T-cell (primary cell): ENCODE data around the gene MCM7. TPM values are rescaled to one million over a fixed set of nuclear protein-coding genes. Genes with fewer than 3 reads are reported as not detected.

Experiments used
- ATAC-seq, 4 experiments: fragments of 200-7000 bp in 3 of 4; fragments of 150-1000 bp in 1 of 4; cut with Tn5 transposase; replicated peaks in 1 of 4; 1 replicate in 3 of 4; 2 replicates in 1 of 4; pipeline ENCODE4 v1.10.0; 2021; ENCODE audit warnings: moderate library complexity in 3 of 4, mild to moderate bottlenecking in 2 of 4, moderate number of reproducible peaks in 1 of 4
- CTCF ChIA-PET, 2 donors: fragments of 300-600 bp; sonication (Branson Sonifier 250); formaldehyde crosslinking; loops; one replicate each; lab custom pipeline; 2022; ENCODE audit warnings: antibody characterized with exemption in 2 of 2; lab: Charles Lee
- POLR2A ChIA-PET, 2 donors: fragments of 300-600 bp; sonication (Branson Sonifier 250); formaldehyde crosslinking; loops; one replicate each; lab custom pipeline; 2022; ENCODE audit warnings: antibody characterized with exemption in 2 of 2; lab: Charles Lee
- DNase-seq, 35 experiments: peaks; one replicate each; pipeline versions ENCODE4 v3.0.0 to v3.0.0-alpha.2; 2013 to 2023
- H3K27ac ChIP-seq: one replicate; pipeline ENCODE4 v1.5.1; 2013; ENCODE audit warnings: low read length
- H3K27me3 ChIP-seq, 2 experiments: replicated peaks in 1 of 2; 1 replicate in 1 of 2; 2 replicates in 1 of 2; pipeline versions ENCODE4 v1.6.1 to v1.7.0; 2013; ENCODE audit warnings: low read length in 1 of 2, mixed read lengths in 1 of 2; ENCODE audit not compliant: control insufficient read depth in 2 of 2, insufficient read depth in 2 of 2; ENCODE audit errors: extremely low read depth in 1 of 2
- H3K36me3 ChIP-seq, 2 donors: 1 replicate in 1 of 2; 2 replicates in 1 of 2; pipeline versions ENCODE4 v1.6.1 to v1.7.0; 2013; ENCODE audit warnings: low read length in 1 of 2; ENCODE audit not compliant: control insufficient read depth in 2 of 2, insufficient read depth in 1 of 2; ENCODE audit errors: extremely low read depth in 1 of 2
- H3K4me1 ChIP-seq, 2 experiments: 1 replicate in 1 of 2; 2 replicates in 1 of 2; pipeline versions ENCODE4 v1.6.1 to v1.7.0; 2013; ENCODE audit warnings: low read length in 2 of 2, mixed read lengths in 1 of 2; ENCODE audit not compliant: insufficient read depth in 2 of 2, control insufficient read depth in 1 of 2; ENCODE audit errors: extremely low read depth in 1 of 2
- H3K4me3 ChIP-seq, 2 donors: 1 replicate in 1 of 2; 2 replicates in 1 of 2; pipeline versions ENCODE4 v1.5.1 to v1.7.0; 2013; ENCODE audit warnings: mild to moderate bottlenecking in 2 of 2, low read length in 1 of 2, moderate library complexity in 1 of 2; ENCODE audit not compliant: control insufficient read depth in 1 of 2; ENCODE audit errors: extremely low read depth in 1 of 2
- H3K9me3 ChIP-seq: 2 replicates; pipeline ENCODE4 v1.7.0; 2013
- H3K27ac Mint-ChIP-seq, 2 donors: one replicate each; pipeline ENCODE4 v1.8.0; 2020 to 2021; ENCODE audit warnings: mild to moderate bottlenecking in 2 of 2, mixed read lengths in 2 of 2
- H3K27me3 Mint-ChIP-seq, 2 donors: one replicate each; pipeline ENCODE4 v1.8.0; 2021 to 2022; ENCODE audit warnings: mixed read lengths in 2 of 2
- H3K36me3 Mint-ChIP-seq: one replicate; pipeline ENCODE4 v1.8.0; 2021; ENCODE audit warnings: mixed read lengths
- H3K4me1 Mint-ChIP-seq, 3 donors: one replicate each; pipeline ENCODE4 v1.8.0; 2020 to 2022; ENCODE audit warnings: mixed read lengths in 3 of 3, mild to moderate bottlenecking in 1 of 3
- H3K4me3 Mint-ChIP-seq, 3 donors: one replicate each; pipeline ENCODE4 v1.8.0; 2020 to 2022; ENCODE audit warnings: mild to moderate bottlenecking in 3 of 3, mixed read lengths in 3 of 3, moderate library complexity in 3 of 3
- H3K9me3 Mint-ChIP-seq, 3 donors: one replicate each; pipeline ENCODE4 v1.8.0; 2020 to 2022; ENCODE audit warnings: mixed read lengths in 3 of 3
- WGBS: methylation state at CpG from one replicate; pipeline ENCODE4 v1.1.5; 2013; ENCODE audit warnings: missing lambda C conversion rate; ENCODE audit not compliant: insufficient coverage; 5-methylcytosine and 5-hydroxymethylcytosine counted together
- total RNA-seq, 35 experiments: library from RNA in 6 of 35; stranded (reverse) in 6 of 35; fragments of 120-200 nt in 1 of 35; gene quantifications; one replicate each; pipeline versions ENCODE4 v1.2.1 to v1.2.4 and lab custom pipeline; 2013 to 2026

The MCM7 gene
- total RNA-seq, 5 donors from 2014 or later (not counting 1 experiment from before 2014, with no cell fraction given): 95.2 to 181 (median 164) TPM

DNA sequence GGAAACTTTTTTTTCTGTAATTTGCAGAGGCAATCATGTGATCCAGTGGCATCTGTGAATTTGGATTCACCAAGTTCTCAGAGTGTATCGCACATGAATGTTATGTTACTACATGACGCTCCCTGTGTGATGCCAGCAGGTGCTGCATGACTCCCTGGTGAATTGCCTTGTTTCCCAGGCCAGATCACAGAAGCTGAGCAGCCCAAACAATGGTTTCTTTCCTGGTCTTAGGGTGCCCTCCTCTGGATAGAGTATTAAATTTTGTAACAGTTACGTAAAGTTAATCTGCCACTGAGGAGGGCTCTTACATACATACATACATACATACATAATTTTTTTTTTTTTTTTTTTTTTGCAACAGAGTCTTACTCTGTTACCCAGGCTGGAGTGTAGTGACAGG is 48.0 kb downstream of the MCM7 start:
- H3K9me3 ChIP-seq: no peaks in the 10 kb centered on the region
- WGBS: 94% methylated on average over 2 of the region's 3 CpGs
- H3K4me3 ChIP-seq: no peak overlapping the region
- no peak overlapping the region for H3K27ac ChIP-seq
- ATAC-seq (peak in 1 of 4 experiments; percentile 28), DNase-seq (peak in 11 of 35 experiments; percentile 2 to 62 (median 10))
- no peaks in the 10 kb centered on the region for H3K9me3 Mint-ChIP-seq
- POLR2A ChIA-PET: interaction anchor here in 1 of 2 donors (0.6 kb wide), 1 partner anchor 96 kb away, joined by 5 read pairs; the partner anchor contains the start of gene LAMTOR4
- H3K27me3 Mint-ChIP-seq: no peaks in the 10 kb centered on the region
- H3K27me3 ChIP-seq: no peaks in the 10 kb centered on the region
- no peak overlapping the region for H3K27ac Mint-ChIP-seq
- H3K4me3 Mint-ChIP-seq: no peak overlapping the region
- CTCF ChIA-PET: interaction anchor here in 1 of 2 donors (0.6 to 2.2 kb wide), 5 partner anchors 29 to 1232 kb away, joined by 3 to 7 read pairs (median 3); no protein-coding TSS in a partner anchor
- peaks cover 7% of the 10 kb centered on the region for H3K36me3 Mint-ChIP-seq
- peaks cover 0 to 15% of the 10 kb centered on the region in 2 donors for H3K36me3 ChIP-seq
- H3K4me1 Mint-ChIP-seq: peaks cover 10 to 23% (median 20%) of the 10 kb centered on the region in 3 donors
- H3K4me1 ChIP-seq: peaks cover 0 to 15% of the 10 kb centered on the region in 2 experiments

DNA sequence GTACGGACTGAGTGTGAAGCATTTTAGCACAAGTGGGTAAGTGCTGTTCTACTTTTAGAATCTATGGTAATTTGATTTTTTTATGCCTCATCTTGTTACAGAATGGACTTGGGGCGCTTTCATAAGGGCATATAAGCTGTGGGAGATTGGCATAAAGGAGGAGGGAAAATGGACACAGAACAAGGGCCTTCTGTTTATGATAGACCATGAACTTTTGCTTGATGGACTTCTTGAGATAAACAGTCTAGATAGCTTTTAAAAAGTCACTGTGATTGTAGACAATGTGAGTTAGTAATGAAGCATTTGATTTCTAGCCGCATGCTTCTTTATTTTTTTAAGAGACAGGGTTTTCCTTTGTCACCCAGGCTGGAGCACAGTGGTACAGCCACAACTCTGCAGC is 49.6 kb downstream of the MCM7 start:
- Histone ChIP-seq H3K27me3 (no peaks in the 10 kb centered on the region), H3K4me1 (peaks cover 0 to 15% of the 10 kb centered on the region in 2 experiments), H3K27ac (no peak overlapping the region), H3K36me3 (no peaks in the 10 kb centered on the region), H3K4me3 (no peak overlapping the region), H3K9me3 (no peaks in the 10 kb centered on the region)
- POLR2A ChIA-PET: interaction anchor here in 1 of 2 donors (0.6 kb wide), 1 partner anchor 643 kb away, joined by 3 read pairs; the partner anchor contains the start of gene BUD31
- Mint-ChIP-seq H3K4me1 (peaks cover 10 to 23% (median 20%) of the 10 kb centered on the region in 3 donors), H3K36me3 (no peaks in the 10 kb centered on the region), H3K27me3 (no peaks in the 10 kb centered on the region), H3K27ac (no peak overlapping the region), H3K9me3 (no peaks in the 10 kb centered on the region), H3K4me3 (peak overlapping the region; percentile 15 to 60 (median 55))
- CTCF ChIA-PET: interaction anchor here (0.6 to 2.2 kb wide), 4 partner anchors 72 to 709 kb away, joined by 3 to 7 read pairs (median 3); no protein-coding TSS in a partner anchor
- ATAC-seq (no peak), DNase-seq (no peak)
- 100% methylated on average over 2 of the region's 3 CpGs for WGBS

DNA sequence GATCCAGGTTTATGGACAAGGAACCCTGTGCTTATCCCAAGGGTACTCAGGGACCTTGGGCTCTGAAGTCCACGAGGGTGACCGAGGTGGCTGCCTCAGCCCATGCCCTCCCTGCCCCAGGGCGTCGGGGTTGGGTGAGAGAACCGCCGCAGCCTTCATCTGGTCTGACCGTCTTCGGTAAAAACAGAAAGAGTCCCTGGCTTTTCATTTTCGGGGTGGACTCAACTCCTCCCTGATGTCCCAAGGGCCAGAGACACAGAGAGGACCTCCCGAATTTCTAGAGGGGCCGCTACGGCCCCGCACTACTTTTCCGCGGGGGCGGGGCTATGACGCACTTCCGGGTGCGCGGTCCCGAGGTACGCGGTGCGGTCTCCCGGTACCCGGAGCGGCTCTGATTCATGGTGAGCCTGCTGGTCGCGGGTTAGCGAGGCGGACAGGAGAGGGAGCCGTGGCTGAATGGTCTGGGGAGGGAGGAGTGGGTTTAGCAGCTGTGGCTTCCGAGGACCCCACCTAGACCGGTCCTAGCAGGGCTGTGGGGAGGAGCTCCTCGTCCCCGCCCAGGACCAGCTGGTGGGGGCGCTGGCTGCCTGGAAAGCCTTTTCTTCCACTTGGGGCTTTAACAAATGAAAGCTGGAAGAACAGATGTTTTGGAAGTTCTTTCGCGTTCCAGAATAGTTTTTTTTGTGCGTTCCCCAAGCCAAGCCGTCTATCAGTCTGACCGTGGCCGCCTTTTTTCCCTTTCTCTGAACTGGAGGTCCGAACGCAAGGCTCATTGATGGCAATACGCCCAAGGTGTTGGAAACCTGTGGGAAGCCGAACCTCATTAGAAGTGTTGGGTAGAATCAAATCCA is 51.5 kb downstream of the MCM7 start, which contains the start of gene ZSCAN21:
Gene ZSCAN21, plus strand, starts transcription at position 334 of the 851 bp plus-strand sequence. CDS start 7,233 bp downstream, outside the sequence.
- Histone ChIP-seq H3K27ac (peak within 1 kb of the TSS; percentile 78), H3K4me3 (peak within 1 kb of the TSS; percentile 79 to 93), H3K9me3 (no peaks in the 10 kb centered on the region), H3K4me1 (peaks cover 0 to 15% of the 10 kb centered on the region in 2 experiments), H3K36me3 (no peaks in the 10 kb centered on the region), H3K27me3 (no peaks in the 10 kb centered on the region)
- ATAC-seq: peak; percentile 91 to 94 (median 92)
- H3K36me3 Mint-ChIP-seq: no peaks in the 10 kb centered on the region
- H3K4me1 Mint-ChIP-seq: peaks cover 10 to 23% (median 21%) of the 10 kb centered on the region in 3 donors
- H3K27me3 Mint-ChIP-seq: peaks cover 0 to 2% of the 10 kb centered on the region in 2 donors
- peak within 1 kb of the TSS; percentile 87 to 93 (median 89) for H3K4me3 Mint-ChIP-seq
- WGBS: under 1% methylated on average over 38 of the region's 47 CpGs
- CTCF ChIA-PET: interaction anchor here (0.5 to 1.7 kb wide), 4 partner anchors 9 to 72 kb away, joined by 3 to 8 read pairs (median 3); no protein-coding TSS in a partner anchor
- peak within 1 kb of the TSS; percentile 88 to 96 for H3K27ac Mint-ChIP-seq
- H3K9me3 Mint-ChIP-seq: no peaks in the 10 kb centered on the region
- DNase-seq: peak; percentile 46 to 87 (median 71)
- POLR2A ChIA-PET: interaction anchor here (0.5 to 1.1 kb wide), 4 partner anchors 33 to 131 kb away, joined by 3 to 4 read pairs (median 3); partner anchors contain the start of genes AP4M1 (in 1 of the 2) and ZKSCAN1 (in 1 of the 2)

DNA sequence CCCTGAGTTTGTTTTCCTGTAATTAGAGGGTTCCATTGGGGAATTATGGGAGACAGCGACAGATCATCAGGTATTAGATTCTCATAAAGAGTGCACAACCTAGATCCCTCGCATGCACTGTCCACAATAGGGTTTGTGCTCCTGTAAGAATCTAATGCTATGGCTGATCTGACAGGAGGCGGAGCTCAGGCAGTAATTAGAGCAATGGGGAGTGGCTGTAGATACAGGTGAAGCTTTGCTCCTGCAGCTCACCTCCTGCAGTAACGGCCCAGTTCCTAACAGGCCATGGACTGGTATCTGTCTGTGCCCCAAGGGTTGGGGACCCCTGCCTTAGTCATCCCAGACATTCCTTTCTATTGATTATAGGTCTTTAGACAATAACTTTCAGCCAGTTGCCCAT is 52.5 kb downstream of the MCM7 start:
- DNase-seq: peak in 1 of 35 experiments; percentile 14
- Mint-ChIP-seq H3K36me3 (no peaks in the 10 kb centered on the region), H3K4me3 (peak overlapping the region; percentile 65 to 93 (median 87)), H3K4me1 (peaks cover 10 to 23% (median 22%) of the 10 kb centered on the region in 3 donors), H3K27ac (peak overlapping the region in 1 of 2 donors; percentile 96), H3K27me3 (peaks cover 0 to 2% of the 10 kb centered on the region in 2 donors), H3K9me3 (no peaks in the 10 kb centered on the region)
- Histone ChIP-seq H3K9me3 (no peaks in the 10 kb centered on the region), H3K4me3 (no peak overlapping the region), H3K27ac (no peak overlapping the region), H3K4me1 (peaks cover 0 to 15% of the 10 kb centered on the region in 2 experiments), H3K36me3 (no peaks in the 10 kb centered on the region), H3K27me3 (no peaks in the 10 kb centered on the region)
- ATAC-seq: no peak
- ChIA-PET POLR2A (no interaction called here), CTCF (interaction anchor here in 1 of 2 donors (1.7 kb wide), 1 partner anchor 34 kb away, joined by 8 read pairs; no protein-coding TSS in a partner anchor)
- 89% methylated on average over 3 of the region's 4 CpGs for WGBS

DNA sequence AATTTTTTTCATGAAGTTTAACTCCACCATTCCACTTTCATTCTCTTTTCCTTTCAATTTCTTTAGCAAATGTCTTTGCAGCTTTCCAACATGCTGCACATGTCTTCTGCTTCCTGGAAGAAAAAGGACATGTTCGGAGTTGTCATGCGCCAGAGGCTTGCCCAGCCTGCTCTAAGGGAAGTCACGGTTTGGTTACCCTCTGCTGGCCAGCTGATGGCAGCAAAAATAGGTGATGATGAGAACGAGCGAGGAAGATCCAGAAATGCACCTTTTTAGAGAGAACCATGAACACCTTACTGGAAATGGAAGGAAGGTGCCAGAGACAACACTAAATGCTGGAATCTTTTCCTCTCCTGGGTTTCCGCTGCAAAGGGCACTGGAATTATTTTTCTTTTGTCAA is 56.5 kb downstream of the MCM7 start:
- POLR2A ChIA-PET: interaction anchor here (0.6 kb wide), 2 partner anchors 103 to 722 kb away, joined by 3 to 5 read pairs; no protein-coding TSS in a partner anchor
- Histone ChIP-seq H3K27me3 (no peaks in the 10 kb centered on the region), H3K27ac (no peak overlapping the region), H3K9me3 (no peaks in the 10 kb centered on the region), H3K4me3 (no peak overlapping the region), H3K36me3 (no peaks in the 10 kb centered on the region), H3K4me1 (peaks cover 2 to 12% of the 10 kb centered on the region in 2 experiments)
- no peaks in the 10 kb centered on the region for H3K36me3 Mint-ChIP-seq
- H3K27ac Mint-ChIP-seq: no peak overlapping the region
- peak overlapping the region in 1 of 3 donors; percentile 6 for H3K4me3 Mint-ChIP-seq
- DNase-seq: peak in 3 of 35 experiments; percentile 4 to 27 (median 5)
- H3K4me1 Mint-ChIP-seq: peaks cover 16 to 26% (median 25%) of the 10 kb centered on the region in 3 donors
- peaks cover 0 to 2% of the 10 kb centered on the region in 2 donors for H3K27me3 Mint-ChIP-seq
- WGBS: 80% methylated on average over 1 of the region's 6 CpGs
- no peak for ATAC-seq
- H3K9me3 Mint-ChIP-seq: no peaks in the 10 kb centered on the region
- CTCF ChIA-PET: interaction anchor here in 1 of 2 donors (0.7 kb wide), 1 partner anchor 18 kb away, joined by 3 read pairs; no protein-coding TSS in a partner anchor
